GM18508 (cell line): ENCODE results near the gene PRKN.

Source experiments
- ATAC-seq: cut with Tn5 transposase; IDR thresholded peaks from one replicate; pipeline ENCODE4 v1.9.1; 2021; ENCODE audit warnings: moderate number of reproducible peaks; ENCODE audit not compliant: insufficient read depth, unreplicated experiment

The PRKN gene

GRCh38 chr6:162108041-162108440 lies 619.5 kb downstream of the PRKN start:
- no peak for ATAC-seq

- ATAC-seq = no peak
Observed at GRCh38 chr6:162100096-162100495, 627.5 kb downstream of the PRKN start.

GRCh38 chr6:162099685-162100084 lies 627.9 kb downstream of the PRKN start:
- ATAC-seq = no peak

- ATAC-seq = no peak
Observed at GRCh38 chr6:162092816-162093502, 634.6 kb downstream of the PRKN start.

- no peak for ATAC-seq
Observed at GRCh38 chr6:162090734-162091133, 636.8 kb downstream of the PRKN start.

GRCh38 chr6:162088091-162088490 lies 639.5 kb downstream of the PRKN start:
- ATAC-seq = no peak

GRCh38 chr6:162085561-162085960 lies 642.0 kb downstream of the PRKN start:
- no peak for ATAC-seq

- no peak for ATAC-seq
Observed at GRCh38 chr6:162082520-162082919, 645.0 kb downstream of the PRKN start.

- ATAC-seq = no peak
Observed at GRCh38 chr6:162078667-162079066, 648.9 kb downstream of the PRKN start.

- no peak for ATAC-seq
Observed at GRCh38 chr6:162078126-162078525, 649.4 kb downstream of the PRKN start.

- no peak for ATAC-seq
Observed at GRCh38 chr6:162076816-162077215, 650.8 kb downstream of the PRKN start.

GRCh38 chr6:162074641-162075275 lies 652.8 kb downstream of the PRKN start:
- no peak for ATAC-seq

GRCh38 chr6:162070639-162071038 lies 656.9 kb downstream of the PRKN start:
- ATAC-seq = no peak

GRCh38 chr6:162069995-162070394 lies 657.6 kb downstream of the PRKN start:
- no peak for ATAC-seq

GRCh38 chr6:162068340-162068739 lies 659.2 kb downstream of the PRKN start:
- ATAC-seq = no peak

- no peak for ATAC-seq
Observed at GRCh38 chr6:162063666-162064065, 663.9 kb downstream of the PRKN start.

GRCh38 chr6:162058281-162058875 lies 669.2 kb downstream of the PRKN start:
- ATAC-seq = no peak

- ATAC-seq = no peak
Observed at GRCh38 chr6:162056745-162057144, 670.8 kb downstream of the PRKN start.

GRCh38 chr6:162056061-162056460 lies 671.5 kb downstream of the PRKN start:
- no peak for ATAC-seq

GRCh38 chr6:162055365-162055764 lies 672.2 kb downstream of the PRKN start:
- ATAC-seq = no peak

- no peak for ATAC-seq
Observed at GRCh38 chr6:162053084-162053483, 674.5 kb downstream of the PRKN start.

- no peak for ATAC-seq
Observed at GRCh38 chr6:162050579-162050978, 677.0 kb downstream of the PRKN start.
